ENCODE measurements around the gene TTLL3.
"Not testable (repeated sequence)": the region's sequence is repeated elsewhere in the genome, so short reads cannot be mapped to it uniquely, and the experiment has no call there.

GRCh38 chr3:9876255-9876654, 66.2 kb downstream of the TTLL3 start:
- TF ChIP-seq POLR2A, CTCF (IDR thresholded peaks at IDR 0.05): not testable (repeated sequence)

Measured in Peyer's patch (tissue), 4 donors.